ENCODE measurements around the gene CALML4. TPM values are rescaled to one million over a fixed set of nuclear protein-coding genes. Genes with fewer than 3 reads are reported as not detected.

CALML4 gene
- total RNA-seq, 1 donor from 2014 or later: 14.8 TPM

DNA sequence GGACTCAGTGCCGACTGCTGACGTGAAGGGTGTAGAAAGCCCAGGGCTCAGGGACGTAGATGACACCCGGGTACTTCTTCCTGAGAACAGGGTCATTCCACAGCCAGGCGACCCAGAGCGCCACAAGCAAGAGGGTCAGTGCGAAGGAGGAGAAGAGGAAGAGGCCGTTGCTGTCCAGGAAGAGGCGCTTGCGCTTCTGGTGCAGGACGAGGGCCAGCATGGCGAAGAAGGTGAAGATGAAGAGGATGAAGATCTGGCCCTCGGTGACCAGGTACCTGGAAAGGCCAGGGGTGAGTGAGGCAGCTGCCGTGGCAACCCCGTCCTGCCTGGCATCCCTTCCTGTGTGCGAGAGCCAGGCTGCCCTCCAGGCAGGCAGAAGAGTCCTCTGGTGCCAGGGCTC is 3.0 kb upstream of the CALML4 start:
- H3K9me3 Mint-ChIP-seq: no peaks in the 10 kb centered on the region
- DNase-seq (ENCODE audit: low read depth, low spot score): no peak
- no peaks in the 10 kb centered on the region for H3K27me3 Mint-ChIP-seq (ENCODE audit: low read depth)
- no peaks in the 10 kb centered on the region for H3K4me1 Mint-ChIP-seq
- no peak overlapping the region for H3K4me3 Mint-ChIP-seq
- H3K36me3 Mint-ChIP-seq (ENCODE audit: low read depth): no peaks in the 10 kb centered on the region
- TF ChIP-seq, protein P1, sequence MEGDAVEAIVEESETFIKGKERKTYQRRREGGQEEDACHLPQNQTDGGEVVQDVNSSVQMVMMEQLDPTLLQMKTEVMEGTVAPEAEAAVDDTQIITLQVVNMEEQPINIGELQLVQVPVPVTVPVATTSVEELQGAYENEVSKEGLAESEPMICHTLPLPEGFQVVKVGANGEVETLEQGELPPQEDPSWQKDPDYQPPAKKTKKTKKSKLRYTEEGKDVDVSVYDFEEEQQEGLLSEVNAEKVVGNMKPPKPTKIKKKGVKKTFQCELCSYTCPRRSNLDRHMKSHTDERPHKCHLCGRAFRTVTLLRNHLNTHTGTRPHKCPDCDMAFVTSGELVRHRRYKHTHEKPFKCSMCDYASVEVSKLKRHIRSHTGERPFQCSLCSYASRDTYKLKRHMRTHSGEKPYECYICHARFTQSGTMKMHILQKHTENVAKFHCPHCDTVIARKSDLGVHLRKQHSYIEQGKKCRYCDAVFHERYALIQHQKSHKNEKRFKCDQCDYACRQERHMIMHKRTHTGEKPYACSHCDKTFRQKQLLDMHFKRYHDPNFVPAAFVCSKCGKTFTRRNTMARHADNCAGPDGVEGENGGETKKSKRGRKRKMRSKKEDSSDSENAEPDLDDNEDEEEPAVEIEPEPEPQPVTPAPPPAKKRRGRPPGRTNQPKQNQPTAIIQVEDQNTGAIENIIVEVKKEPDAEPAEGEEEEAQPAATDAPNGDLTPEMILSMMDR (conservative IDR thresholded peaks at IDR 0.05): no peak
- no peak overlapping the region for H3K27ac Mint-ChIP-seq (ENCODE audit: unreplicated experiment)

DNA sequence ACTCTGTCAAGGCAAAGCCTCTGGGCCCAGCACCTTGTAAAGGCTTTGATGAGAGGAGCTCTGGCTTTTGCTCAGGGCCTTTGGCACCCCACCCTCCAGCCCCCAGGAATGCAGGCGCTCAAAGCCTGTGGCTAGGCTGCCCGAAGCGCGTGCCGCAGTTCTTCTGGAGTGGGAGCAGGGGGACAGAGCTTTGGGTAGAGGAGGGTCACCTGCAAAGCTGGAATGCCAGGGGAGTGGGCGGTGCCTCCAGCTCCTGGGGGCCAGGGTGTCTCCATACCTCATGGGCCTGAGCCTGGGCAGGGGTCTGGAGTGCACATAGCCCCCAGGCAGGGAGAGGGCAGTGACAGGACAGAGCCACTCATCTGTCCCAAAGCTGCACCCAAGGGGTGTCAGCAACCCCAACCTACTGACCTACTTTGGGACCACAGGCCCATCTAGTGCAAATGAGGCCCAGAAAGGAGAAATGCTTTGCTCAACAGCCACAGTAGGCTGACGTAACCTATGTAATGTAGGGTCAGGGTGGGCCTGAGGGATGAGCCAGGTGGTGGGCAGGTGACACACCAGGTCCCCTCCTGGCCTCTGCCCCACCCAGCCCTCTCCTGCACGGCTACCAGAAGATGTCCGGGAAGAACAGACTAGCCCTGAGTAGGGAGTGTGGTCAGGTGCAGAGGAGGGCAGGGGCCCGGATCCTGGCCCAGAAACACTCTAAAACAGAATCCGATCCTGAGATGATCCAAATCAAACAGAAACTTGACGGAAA is 2.2 kb upstream of the CALML4 start:
- Mint-ChIP-seq H3K27ac (ENCODE audit: unreplicated experiment) (no peak overlapping the region), H3K27me3 (ENCODE audit: low read depth) (no peaks in the 10 kb centered on the region), H3K9me3 (no peaks in the 10 kb centered on the region), H3K4me1 (peaks cover 1% of the 10 kb centered on the region), H3K4me3 (no peak overlapping the region), H3K36me3 (ENCODE audit: low read depth) (no peaks in the 10 kb centered on the region)
- DNase-seq (ENCODE audit: low read depth, low spot score): no peak
- TF ChIP-seq, protein P1 (conservative IDR thresholded peaks at IDR 0.05): no peak

DNA sequence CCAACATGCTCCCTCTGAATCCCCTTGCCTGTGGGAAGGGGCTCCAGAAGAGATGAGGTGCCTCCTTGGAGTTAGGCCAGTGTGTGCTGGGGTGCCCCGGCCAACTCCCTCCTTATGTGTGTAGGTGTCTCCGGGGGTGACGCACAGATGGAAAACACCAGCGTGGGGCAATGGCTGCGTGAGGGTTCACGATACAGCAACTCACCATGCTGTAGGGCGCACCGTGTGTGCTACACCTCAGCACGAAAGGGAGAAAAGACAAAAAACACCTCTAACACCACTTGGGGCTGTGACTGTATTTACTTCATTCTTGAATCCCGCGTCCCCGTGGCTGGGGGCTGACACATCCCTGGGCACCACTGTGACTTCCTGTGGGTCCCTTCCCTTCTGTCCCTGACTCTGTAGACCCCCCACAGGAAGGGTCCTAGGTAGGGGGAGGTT is 1.6 kb upstream of the CALML4 start:
- Mint-ChIP-seq H3K4me1 (peaks cover 8% of the 10 kb centered on the region), H3K9me3 (no peaks in the 10 kb centered on the region), H3K27ac (ENCODE audit: unreplicated experiment) (no peak overlapping the region), H3K36me3 (ENCODE audit: low read depth) (no peaks in the 10 kb centered on the region), H3K27me3 (ENCODE audit: low read depth) (no peaks in the 10 kb centered on the region), H3K4me3 (no peak overlapping the region)
- DNase-seq (ENCODE audit: low read depth, low spot score): no peak
- TF ChIP-seq, protein P1 (conservative IDR thresholded peaks at IDR 0.05): no peak

DNA sequence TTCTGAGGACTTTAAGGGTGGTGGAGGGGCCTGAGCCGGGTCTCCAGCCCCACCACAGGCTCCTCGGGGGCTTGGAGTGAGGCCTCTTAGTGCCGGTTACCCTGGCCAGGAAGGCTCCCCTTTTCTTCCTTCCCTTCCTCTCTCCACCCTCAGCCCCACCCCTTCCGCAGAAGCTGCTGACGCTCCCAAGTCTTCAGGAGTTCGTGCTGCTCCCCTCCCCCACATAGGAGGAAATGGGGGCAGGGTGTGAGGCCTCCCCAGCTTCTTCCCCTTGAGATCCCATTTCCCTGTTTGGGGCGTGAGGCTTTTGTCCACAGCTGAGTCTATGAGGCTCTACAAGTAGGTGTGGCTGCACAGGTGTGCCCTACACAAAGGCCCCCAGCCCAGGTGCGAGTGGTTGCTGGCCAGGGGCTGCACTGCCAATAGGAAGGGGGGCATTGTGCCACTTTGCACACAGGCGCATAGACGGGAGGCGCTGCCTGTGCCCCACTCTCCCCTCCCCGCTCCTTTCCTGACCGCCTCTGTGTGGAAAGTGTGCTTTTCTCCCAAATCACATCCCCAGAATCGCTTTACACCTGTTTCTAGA is 915 bp upstream of the CALML4 start:
- peaks cover 12% of the 10 kb centered on the region for H3K4me1 Mint-ChIP-seq
- DNase-seq (ENCODE audit: low read depth, low spot score): no peak
- H3K27ac Mint-ChIP-seq (ENCODE audit: unreplicated experiment): no peak overlapping the region
- TF ChIP-seq, protein P1 (conservative IDR thresholded peaks at IDR 0.05): no peak
- no peak overlapping the region for H3K4me3 Mint-ChIP-seq
- no peaks in the 10 kb centered on the region for H3K36me3 Mint-ChIP-seq (ENCODE audit: low read depth)
- no peaks in the 10 kb centered on the region for H3K27me3 Mint-ChIP-seq (ENCODE audit: low read depth)
- no peaks in the 10 kb centered on the region for H3K9me3 Mint-ChIP-seq

DNA sequence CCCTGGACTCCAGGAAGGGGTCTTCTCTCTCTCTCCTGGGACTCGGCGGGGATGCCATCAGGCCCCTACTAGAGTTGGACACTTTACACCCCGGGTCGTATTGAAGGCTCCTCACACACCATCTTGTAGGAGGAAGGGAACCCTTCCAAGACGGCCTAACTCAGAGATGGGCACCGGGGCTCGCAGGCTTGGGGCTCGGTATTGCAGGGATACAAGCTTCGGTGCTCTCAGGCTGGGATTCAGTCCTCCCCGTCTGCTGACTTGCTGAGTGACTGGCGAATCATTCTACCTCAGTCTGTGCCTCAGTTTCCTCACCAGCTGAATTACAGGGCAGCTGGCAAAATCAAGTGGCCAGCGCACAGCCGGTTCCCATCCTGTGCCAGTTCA is 419 bp upstream of the CALML4 start:
- no peak for DNase-seq (ENCODE audit: low read depth, low spot score)
- H3K27me3 Mint-ChIP-seq (ENCODE audit: low read depth): no peaks in the 10 kb centered on the region
- no peaks in the 10 kb centered on the region for H3K36me3 Mint-ChIP-seq (ENCODE audit: low read depth)
- TF ChIP-seq, protein P1 (conservative IDR thresholded peaks at IDR 0.05): no peak
- H3K4me1 Mint-ChIP-seq: peaks cover 12% of the 10 kb centered on the region
- H3K4me3 Mint-ChIP-seq: no peak overlapping the region
- no peak overlapping the region for H3K27ac Mint-ChIP-seq (ENCODE audit: unreplicated experiment)
- H3K9me3 Mint-ChIP-seq: no peaks in the 10 kb centered on the region

Measured in neural crest cell (in vitro differentiated cells).